ENCODE data around the gene CSGALNACT2.

The CSGALNACT2 gene

DNA sequence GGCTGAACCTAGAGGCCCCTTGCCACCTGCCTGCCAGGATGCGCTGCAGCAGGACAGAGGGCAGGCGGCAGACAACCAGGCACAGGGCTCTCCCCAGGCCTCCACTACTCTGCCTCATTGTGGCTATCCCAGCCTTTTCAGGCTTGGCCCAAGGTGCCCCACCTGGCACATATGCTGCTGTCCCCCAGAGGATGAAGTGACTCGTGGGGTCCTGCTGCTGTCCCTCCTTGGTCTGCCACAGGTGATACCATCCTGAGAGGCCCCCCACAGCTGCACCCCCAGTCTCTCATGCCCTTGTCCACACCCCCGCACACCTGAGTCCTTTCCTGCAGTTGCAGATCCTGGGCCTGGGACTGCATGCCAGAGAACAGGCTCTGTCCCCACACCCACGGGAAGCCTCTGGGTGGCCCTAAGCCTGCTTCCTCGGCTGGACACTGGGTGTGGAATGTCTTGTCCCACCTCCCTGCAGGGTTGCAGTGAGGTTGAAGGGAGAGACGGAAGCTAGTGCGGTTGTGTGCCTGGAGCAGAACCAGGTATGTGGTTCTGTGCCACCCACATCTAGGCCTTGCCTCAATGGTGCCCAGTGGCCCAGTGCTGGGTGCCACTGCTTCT is 73.3 kb downstream of the CSGALNACT2 start:
- Histone ChIP-seq H3K4me1 (ENCODE audit: control insufficient read depth, insufficient read depth, low read length) (no peaks in the 10 kb centered on the region), H3K9ac (ENCODE audit: low read depth, low read length) (no peak overlapping the region), H3K36me3 (ENCODE audit: control insufficient read depth, insufficient read depth, low read length) (no peaks in the 10 kb centered on the region), H3K4me3 (ENCODE audit: low read depth, low read length) (no peak overlapping the region), H3K9me3 (ENCODE audit: control insufficient read depth, insufficient read depth, low read length) (no peaks in the 10 kb centered on the region), H3K27me3 (ENCODE audit: control insufficient read depth, insufficient read depth, low read length) (no peaks in the 10 kb centered on the region)

DNA sequence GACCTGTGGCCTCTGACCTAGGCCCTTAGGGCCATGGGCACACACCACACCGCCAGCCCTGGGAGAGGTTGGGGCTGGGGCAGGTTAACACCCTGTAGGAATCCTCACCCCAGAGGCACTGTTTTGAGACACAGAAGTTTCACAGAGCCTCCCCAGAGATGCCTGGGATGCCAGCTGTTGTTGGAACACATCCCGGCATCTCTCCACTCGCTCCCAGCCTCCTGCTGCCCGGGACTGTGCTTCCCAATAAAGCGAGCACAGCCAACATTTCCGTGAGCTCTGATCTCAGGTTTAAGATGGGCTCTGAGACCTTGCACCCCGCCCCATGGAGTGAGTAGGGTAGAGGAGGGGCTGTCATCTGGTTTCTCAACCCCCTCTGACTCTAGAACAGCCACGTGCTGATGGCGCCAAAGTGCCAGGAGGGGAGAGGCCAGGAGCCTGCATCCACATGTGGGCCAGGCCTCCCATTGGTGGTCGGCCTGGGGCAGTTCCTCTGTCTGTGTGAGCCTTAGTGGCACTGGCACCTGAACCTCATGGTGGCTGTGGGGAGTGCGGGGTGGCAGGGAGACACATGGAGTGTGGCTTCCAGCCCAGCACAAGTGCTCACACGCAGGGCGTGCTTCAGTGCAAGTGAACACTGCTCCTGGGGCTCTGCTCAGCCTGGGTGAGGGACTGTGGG is 73.9 kb downstream of the CSGALNACT2 start:
- Histone ChIP-seq H3K4me3 (ENCODE audit: low read depth, low read length) (no peak overlapping the region), H3K36me3 (ENCODE audit: control insufficient read depth, insufficient read depth, low read length) (no peaks in the 10 kb centered on the region), H3K27me3 (ENCODE audit: control insufficient read depth, insufficient read depth, low read length) (no peaks in the 10 kb centered on the region), H3K4me1 (ENCODE audit: control insufficient read depth, insufficient read depth, low read length) (no peaks in the 10 kb centered on the region), H3K9me3 (ENCODE audit: control insufficient read depth, insufficient read depth, low read length) (no peaks in the 10 kb centered on the region), H3K9ac (ENCODE audit: low read depth, low read length) (no peak overlapping the region)

DNA sequence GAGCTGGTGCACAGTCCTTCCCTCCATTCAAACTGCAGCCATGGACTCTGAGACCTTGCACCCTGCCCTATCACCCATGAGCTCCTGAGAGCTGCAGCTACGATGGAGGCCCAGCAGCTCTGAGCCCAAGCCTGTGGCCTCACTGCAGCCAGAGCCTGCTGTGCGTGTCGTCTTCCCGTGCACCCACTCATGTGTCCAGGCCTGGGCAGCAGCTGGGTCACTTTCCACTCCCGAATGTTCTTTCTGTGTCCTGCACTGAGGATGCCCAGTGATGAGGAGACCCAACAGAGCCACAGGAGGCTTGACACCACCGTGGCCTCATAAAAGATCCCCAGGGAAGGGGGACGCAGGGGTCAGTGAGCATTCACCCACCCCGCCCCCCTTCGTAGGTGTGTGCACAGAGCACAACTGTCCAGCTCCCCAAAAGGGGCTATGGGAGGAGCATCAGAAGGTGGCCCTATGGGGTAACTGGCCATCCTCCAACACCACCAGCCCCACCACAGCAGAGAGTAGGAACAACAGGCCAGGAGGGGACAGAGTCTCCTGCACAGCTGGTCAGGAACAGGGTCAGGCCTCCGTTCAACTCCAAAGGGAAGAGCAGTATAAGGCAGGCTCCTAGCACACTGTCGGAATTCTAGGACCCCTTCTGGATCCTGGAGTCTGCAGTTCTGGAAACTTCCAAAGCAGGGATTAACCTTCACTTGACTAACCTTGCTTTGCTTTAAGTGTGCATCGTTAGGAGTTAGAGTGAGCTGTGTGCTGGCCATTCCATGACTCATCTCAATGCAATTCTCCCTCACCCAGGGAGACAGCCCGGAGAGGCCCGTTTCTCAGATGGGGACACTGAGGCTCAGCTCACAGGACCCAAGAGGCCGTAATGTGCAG is 76.1 kb downstream of the CSGALNACT2 start:
- Histone ChIP-seq H3K4me1 (ENCODE audit: control insufficient read depth, insufficient read depth, low read length) (no peaks in the 10 kb centered on the region), H3K36me3 (ENCODE audit: control insufficient read depth, insufficient read depth, low read length) (no peaks in the 10 kb centered on the region)

GRCh38 chr10:43214956-43215561 is 76.8 kb downstream of the CSGALNACT2 start:
- Histone ChIP-seq H3K36me3 (ENCODE audit: control insufficient read depth, insufficient read depth, low read length) (no peaks in the 10 kb centered on the region), H3K9ac (ENCODE audit: low read depth, low read length) (no peak overlapping the region), H3K27me3 (ENCODE audit: control insufficient read depth, insufficient read depth, low read length) (no peaks in the 10 kb centered on the region), H3K4me1 (ENCODE audit: control insufficient read depth, insufficient read depth, low read length) (no peaks in the 10 kb centered on the region), H3K9me3 (ENCODE audit: control insufficient read depth, insufficient read depth, low read length) (no peaks in the 10 kb centered on the region), H3K4me3 (ENCODE audit: low read depth, low read length) (no peak overlapping the region)

More for the DNA sequence above, 76.1 kb downstream of the CSGALNACT2 start:
- Histone ChIP-seq H3K4me3 (ENCODE audit: low read depth, low read length) (no peak overlapping the region), H3K9me3 (ENCODE audit: control insufficient read depth, insufficient read depth, low read length) (no peaks in the 10 kb centered on the region), H3K9ac (ENCODE audit: low read depth, low read length) (no peak overlapping the region), H3K27me3 (ENCODE audit: control insufficient read depth, insufficient read depth, low read length) (no peaks in the 10 kb centered on the region)

DNA sequence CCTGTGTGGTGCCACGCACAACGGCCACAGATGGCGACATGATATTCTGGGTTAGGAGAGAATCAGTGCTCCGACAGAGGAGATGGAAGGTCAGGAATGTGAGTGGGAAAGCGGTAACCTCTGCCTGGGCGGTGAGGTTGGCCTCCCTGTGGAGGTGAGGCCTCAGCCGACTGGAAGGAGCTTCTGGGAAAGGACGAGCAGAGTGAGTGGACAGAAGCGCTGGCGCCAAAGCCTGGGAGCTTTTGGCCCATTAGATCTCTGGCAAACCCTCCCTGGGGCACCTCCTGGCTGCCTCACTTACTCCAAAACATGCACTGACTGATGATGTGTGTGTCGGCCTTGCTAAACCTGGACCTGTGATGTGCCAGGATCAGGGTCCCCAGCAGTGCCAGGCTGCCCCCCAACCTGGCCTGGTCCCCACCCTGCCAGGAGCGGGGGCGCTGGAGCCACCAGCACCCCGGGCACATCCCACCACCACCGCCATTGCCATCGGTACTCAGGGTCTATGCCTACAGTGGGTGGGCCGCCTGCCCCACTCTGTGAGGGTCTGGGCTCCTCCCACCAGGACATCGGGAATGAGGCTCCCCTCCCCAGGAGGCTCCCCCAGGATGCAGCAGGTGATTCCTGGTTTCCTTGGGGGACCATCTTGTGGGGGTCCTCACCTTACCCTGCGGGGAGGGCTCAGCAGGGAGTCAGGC is 77.7 kb downstream of the CSGALNACT2 start:
- H3K9ac ChIP-seq (ENCODE audit: low read depth, low read length), result no peak overlapping the region
- H3K9me3 ChIP-seq (ENCODE audit: control insufficient read depth, insufficient read depth, low read length), result no peaks in the 10 kb centered on the region
- H3K4me1 ChIP-seq (ENCODE audit: control insufficient read depth, insufficient read depth, low read length), result no peaks in the 10 kb centered on the region
- no peak overlapping the region for H3K4me3 ChIP-seq (ENCODE audit: low read depth, low read length)
- H3K36me3 ChIP-seq (ENCODE audit: control insufficient read depth, insufficient read depth, low read length), result no peaks in the 10 kb centered on the region
- no peaks in the 10 kb centered on the region for H3K27me3 ChIP-seq (ENCODE audit: control insufficient read depth, insufficient read depth, low read length)

GRCh38 chr10:43216931-43217562 is 78.8 kb downstream of the CSGALNACT2 start:
- no peaks in the 10 kb centered on the region for H3K9me3 ChIP-seq (ENCODE audit: control insufficient read depth, insufficient read depth, low read length)
- H3K4me3 ChIP-seq (ENCODE audit: low read depth, low read length), result no peak overlapping the region
- H3K36me3 ChIP-seq (ENCODE audit: control insufficient read depth, insufficient read depth, low read length), result no peaks in the 10 kb centered on the region
- peaks cover 2% of the 10 kb centered on the region for H3K4me1 ChIP-seq (ENCODE audit: control insufficient read depth, insufficient read depth, low read length)
- no peaks in the 10 kb centered on the region for H3K27me3 ChIP-seq (ENCODE audit: control insufficient read depth, insufficient read depth, low read length)
- H3K9ac ChIP-seq (ENCODE audit: low read depth, low read length), result no peak overlapping the region

- H3K9me3 ChIP-seq (ENCODE audit: control insufficient read depth, insufficient read depth, low read length), result no peaks in the 10 kb centered on the region
- H3K27me3 ChIP-seq (ENCODE audit: control insufficient read depth, insufficient read depth, low read length), result no peaks in the 10 kb centered on the region
- no peaks in the 10 kb centered on the region for H3K36me3 ChIP-seq (ENCODE audit: control insufficient read depth, insufficient read depth, low read length)
- H3K4me1 ChIP-seq (ENCODE audit: control insufficient read depth, insufficient read depth, low read length), result peaks cover 2% of the 10 kb centered on the region
- no peak overlapping the region for H3K4me3 ChIP-seq (ENCODE audit: low read depth, low read length)
- no peak overlapping the region for H3K9ac ChIP-seq (ENCODE audit: low read depth, low read length)
Observed at GRCh38 chr10:43217563-43218205, 79.4 kb downstream of the CSGALNACT2 start.

DNA sequence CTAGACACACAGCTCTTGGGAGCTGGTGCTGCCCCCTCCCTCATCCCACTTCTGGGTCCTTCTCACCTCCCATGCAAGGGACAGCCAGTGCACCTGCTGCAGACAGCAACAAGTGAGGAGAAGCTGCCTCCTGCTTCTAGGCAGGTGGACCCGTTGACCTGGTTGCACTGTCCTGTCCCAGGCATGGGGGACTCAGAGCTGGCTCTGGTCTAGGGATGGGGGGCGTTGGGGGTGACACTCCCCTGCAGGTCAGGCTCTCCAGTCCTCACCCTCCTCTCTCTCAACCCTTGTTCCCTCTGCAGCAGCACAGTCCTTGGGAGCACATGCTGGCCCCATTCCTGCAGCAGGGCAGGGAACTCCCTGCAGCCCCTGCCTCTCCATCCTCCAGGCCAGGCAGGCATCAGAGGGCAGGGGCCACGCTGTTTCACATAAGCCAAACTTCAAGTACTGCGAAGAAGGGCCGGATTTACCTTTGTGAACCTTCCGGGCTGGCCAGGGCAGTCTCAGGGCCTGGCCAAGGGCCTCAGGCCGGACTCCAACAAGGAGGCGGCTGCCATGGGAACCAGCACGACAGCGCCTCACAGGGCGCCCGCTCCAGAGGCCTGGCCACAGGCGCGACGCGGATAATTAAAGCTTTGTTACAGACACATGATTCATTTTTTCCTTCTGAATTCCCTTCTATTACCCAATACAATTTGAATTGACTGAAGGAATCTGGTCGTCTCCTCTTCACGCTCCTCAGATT is 80.1 kb downstream of the CSGALNACT2 start:
- no peaks in the 10 kb centered on the region for H3K27me3 ChIP-seq (ENCODE audit: control insufficient read depth, insufficient read depth, low read length)
- no peak overlapping the region for H3K4me3 ChIP-seq (ENCODE audit: low read depth, low read length)

GRCh38 chr10:43218951-43219837 is 80.9 kb downstream of the CSGALNACT2 start:
- peaks cover 2% of the 10 kb centered on the region for H3K4me1 ChIP-seq (ENCODE audit: control insufficient read depth, insufficient read depth, low read length)
- no peaks in the 10 kb centered on the region for H3K27me3 ChIP-seq (ENCODE audit: control insufficient read depth, insufficient read depth, low read length)
- no peak overlapping the region for H3K9ac ChIP-seq (ENCODE audit: low read depth, low read length)

More for the DNA sequence above, 80.1 kb downstream of the CSGALNACT2 start:
- no peaks in the 10 kb centered on the region for H3K9me3 ChIP-seq (ENCODE audit: control insufficient read depth, insufficient read depth, low read length)
- H3K4me1 ChIP-seq (ENCODE audit: control insufficient read depth, insufficient read depth, low read length), result peaks cover 2% of the 10 kb centered on the region
- no peak overlapping the region for H3K9ac ChIP-seq (ENCODE audit: low read depth, low read length)
- H3K36me3 ChIP-seq (ENCODE audit: control insufficient read depth, insufficient read depth, low read length), result no peaks in the 10 kb centered on the region

More at GRCh38 chr10:43218951-43219837, 80.9 kb downstream of the CSGALNACT2 start:
- Histone ChIP-seq H3K9me3 (ENCODE audit: control insufficient read depth, insufficient read depth, low read length) (no peaks in the 10 kb centered on the region), H3K36me3 (ENCODE audit: control insufficient read depth, insufficient read depth, low read length) (no peaks in the 10 kb centered on the region), H3K4me3 (ENCODE audit: low read depth, low read length) (no peak overlapping the region)
